ENCODE results near the gene SLC22A12. TPM values are rescaled to one million over a fixed set of nuclear protein-coding genes. Genes with fewer than 3 reads are reported as not detected.

SLC22A12 gene
- total and polyA plus RNA-seq, 2 experiments from 2014 or later: not detected

- no peak overlapping the region for H2AFZ ChIP-seq
- H3K4me3 ChIP-seq: no peak overlapping the region
- no peak for DNase-seq (ENCODE audit: low spot score)
- no peak overlapping the region for H3K4me3 Mint-ChIP-seq
- no peaks in the 10 kb centered on the region for H3K9me3 Mint-ChIP-seq
- H3K27ac ChIP-seq (ENCODE audit: low read depth): no peak overlapping the region
- no peaks in the 10 kb centered on the region for H4K20me1 ChIP-seq (replicated peaks; ENCODE audit: insufficient read depth)
- H3K4me1 Mint-ChIP-seq: peaks cover 13% of the 10 kb centered on the region
- H3K79me2 ChIP-seq (replicated peaks; ENCODE audit: insufficient read depth): no peaks in the 10 kb centered on the region
- no peak for TF ChIP-seq ZNF114 (CRISPR knock-in tag; IDR thresholded peaks at IDR 0.05)
- TF ChIP-seq CREB1 (CRISPR knock-in tag; IDR thresholded peaks at IDR 0.05; ENCODE audit: low read depth): no peak
- TF ChIP-seq, protein P1, sequence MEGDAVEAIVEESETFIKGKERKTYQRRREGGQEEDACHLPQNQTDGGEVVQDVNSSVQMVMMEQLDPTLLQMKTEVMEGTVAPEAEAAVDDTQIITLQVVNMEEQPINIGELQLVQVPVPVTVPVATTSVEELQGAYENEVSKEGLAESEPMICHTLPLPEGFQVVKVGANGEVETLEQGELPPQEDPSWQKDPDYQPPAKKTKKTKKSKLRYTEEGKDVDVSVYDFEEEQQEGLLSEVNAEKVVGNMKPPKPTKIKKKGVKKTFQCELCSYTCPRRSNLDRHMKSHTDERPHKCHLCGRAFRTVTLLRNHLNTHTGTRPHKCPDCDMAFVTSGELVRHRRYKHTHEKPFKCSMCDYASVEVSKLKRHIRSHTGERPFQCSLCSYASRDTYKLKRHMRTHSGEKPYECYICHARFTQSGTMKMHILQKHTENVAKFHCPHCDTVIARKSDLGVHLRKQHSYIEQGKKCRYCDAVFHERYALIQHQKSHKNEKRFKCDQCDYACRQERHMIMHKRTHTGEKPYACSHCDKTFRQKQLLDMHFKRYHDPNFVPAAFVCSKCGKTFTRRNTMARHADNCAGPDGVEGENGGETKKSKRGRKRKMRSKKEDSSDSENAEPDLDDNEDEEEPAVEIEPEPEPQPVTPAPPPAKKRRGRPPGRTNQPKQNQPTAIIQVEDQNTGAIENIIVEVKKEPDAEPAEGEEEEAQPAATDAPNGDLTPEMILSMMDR (conservative IDR thresholded peaks at IDR 0.05; ENCODE audit: low read depth in 2 of 2): no peak
- no peak for TF ChIP-seq ZNF331 (CRISPR knock-in tag; IDR thresholded peaks at IDR 0.05; ENCODE audit: low read depth)
- TF ChIP-seq ETS1 (IDR thresholded peaks at IDR 0.05): no peak
- TF ChIP-seq, protein P2, sequence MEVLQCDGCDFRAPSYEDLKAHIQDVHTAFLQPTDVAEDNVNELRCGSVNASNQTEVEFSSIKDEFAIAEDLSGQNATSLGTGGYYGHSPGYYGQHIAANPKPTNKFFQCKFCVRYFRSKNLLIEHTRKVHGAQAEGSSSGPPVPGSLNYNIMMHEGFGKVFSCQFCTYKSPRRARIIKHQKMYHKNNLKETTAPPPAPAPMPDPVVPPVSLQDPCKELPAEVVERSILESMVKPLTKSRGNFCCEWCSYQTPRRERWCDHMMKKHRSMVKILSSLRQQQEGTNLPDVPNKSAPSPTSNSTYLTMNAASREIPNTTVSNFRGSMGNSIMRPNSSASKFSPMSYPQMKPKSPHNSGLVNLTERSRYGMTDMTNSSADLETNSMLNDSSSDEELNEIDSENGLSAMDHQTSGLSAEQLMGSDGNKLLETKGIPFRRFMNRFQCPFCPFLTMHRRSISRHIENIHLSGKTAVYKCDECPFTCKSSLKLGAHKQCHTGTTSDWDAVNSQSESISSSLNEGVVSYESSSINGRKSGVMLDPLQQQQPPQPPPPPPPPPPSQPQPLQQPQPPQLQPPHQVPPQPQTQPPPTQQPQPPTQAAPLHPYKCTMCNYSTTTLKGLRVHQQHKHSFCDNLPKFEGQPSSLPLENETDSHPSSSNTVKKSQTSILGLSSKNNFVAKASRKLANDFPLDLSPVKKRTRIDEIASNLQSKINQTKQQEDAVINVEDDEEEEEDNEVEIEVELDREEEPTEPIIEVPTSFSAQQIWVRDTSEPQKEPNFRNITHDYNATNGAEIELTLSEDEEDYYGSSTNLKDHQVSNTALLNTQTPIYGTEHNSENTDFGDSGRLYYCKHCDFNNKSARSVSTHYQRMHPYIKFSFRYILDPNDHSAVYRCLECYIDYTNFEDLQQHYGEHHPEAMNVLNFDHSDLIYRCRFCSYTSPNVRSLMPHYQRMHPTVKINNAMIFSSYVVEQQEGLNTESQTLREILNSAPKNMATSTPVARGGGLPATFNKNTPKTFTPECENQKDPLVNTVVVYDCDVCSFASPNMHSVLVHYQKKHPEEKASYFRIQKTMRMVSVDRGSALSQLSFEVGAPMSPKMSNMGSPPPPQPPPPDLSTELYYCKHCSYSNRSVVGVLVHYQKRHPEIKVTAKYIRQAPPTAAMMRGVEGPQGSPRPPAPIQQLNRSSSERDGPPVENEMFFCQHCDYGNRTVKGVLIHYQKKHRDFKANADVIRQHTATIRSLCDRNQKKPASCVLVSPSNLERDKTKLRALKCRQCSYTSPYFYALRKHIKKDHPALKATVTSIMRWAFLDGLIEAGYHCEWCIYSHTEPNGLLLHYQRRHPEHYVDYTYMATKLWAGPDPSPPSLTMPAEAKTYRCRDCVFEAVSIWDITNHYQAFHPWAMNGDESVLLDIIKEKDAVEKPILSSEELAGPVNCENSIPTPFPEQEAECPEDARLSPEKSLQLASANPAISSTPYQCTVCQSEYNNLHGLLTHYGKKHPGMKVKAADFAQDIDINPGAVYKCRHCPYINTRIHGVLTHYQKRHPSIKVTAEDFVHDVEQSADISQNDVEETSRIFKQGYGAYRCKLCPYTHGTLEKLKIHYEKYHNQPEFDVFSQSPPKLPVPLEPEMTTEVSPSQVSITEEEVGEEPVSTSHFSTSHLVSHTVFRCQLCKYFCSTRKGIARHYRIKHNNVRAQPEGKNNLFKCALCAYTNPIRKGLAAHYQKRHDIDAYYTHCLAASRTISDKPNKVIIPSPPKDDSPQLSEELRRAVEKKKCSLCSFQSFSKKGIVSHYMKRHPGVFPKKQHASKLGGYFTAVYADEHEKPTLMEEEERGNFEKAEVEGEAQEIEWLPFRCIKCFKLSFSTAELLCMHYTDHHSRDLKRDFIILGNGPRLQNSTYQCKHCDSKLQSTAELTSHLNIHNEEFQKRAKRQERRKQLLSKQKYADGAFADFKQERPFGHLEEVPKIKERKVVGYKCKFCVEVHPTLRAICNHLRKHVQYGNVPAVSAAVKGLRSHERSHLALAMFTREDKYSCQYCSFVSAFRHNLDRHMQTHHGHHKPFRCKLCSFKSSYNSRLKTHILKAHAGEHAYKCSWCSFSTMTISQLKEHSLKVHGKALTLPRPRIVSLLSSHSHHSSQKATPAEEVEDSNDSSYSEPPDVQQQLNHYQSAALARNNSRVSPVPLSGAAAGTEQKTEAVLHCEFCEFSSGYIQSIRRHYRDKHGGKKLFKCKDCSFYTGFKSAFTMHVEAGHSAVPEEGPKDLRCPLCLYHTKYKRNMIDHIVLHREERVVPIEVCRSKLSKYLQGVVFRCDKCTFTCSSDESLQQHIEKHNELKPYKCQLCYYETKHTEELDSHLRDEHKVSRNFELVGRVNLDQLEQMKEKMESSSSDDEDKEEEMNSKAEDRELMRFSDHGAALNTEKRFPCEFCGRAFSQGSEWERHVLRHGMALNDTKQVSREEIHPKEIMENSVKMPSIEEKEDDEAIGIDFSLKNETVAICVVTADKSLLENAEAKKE (CRISPR knock-in tag; IDR thresholded peaks at IDR 0.05): no peak
- TF ChIP-seq EZH2phosphoT487 (IDR thresholded peaks at IDR 0.05; ENCODE audit: unreplicated experiment): no peak
- TF ChIP-seq STAT1 (IDR thresholded peaks at IDR 0.05; ENCODE audit: unreplicated experiment): no peak
- TF ChIP-seq JUNB (IDR thresholded peaks at IDR 0.05; ENCODE audit: unreplicated experiment): no peak
- no peak for TF ChIP-seq REST (IDR thresholded peaks at IDR 0.05; ENCODE audit: unreplicated experiment)
- TF ChIP-seq EZH2 (IDR thresholded peaks at IDR 0.05; ENCODE audit: low read depth, unreplicated experiment): no peak
- no peak for TF ChIP-seq POLR2AphosphoS5 (IDR thresholded peaks at IDR 0.05; ENCODE audit: low read depth)
- TF ChIP-seq NANOG (IDR thresholded peaks at IDR 0.05; ENCODE audit: borderline replicate concordance): no peak
- H3K9me2 ChIP-seq (ENCODE audit: insufficient read depth): no peaks in the 10 kb centered on the region
- no peaks in the 10 kb centered on the region for H3K27me3 ChIP-seq (ENCODE audit: insufficient read depth)
- H3K4me1 ChIP-seq (ENCODE audit: insufficient read depth): 0 out of 2 replicates have a peak, but pooled peaks cover 5% of the 10 kb centered on the region
- ATAC-seq: no peak
- no peaks in the 10 kb centered on the region for H3K36me3 ChIP-seq (ENCODE audit: insufficient read depth)
- no peaks in the 10 kb centered on the region for H3F3A ChIP-seq (replicated peaks; ENCODE audit: low read depth)
- H3K4me2 ChIP-seq: no peak overlapping the region
- no peak overlapping the region for H3K27ac Mint-ChIP-seq
- no peaks in the 10 kb centered on the region for H3K36me3 Mint-ChIP-seq (ENCODE audit: low read depth)
- peaks cover 10% of the 10 kb centered on the region for H3K27me3 Mint-ChIP-seq (ENCODE audit: insufficient read depth, low read depth, poor library complexity)
These were observed 19.6 kb downstream of the SLC22A12 start for GRCh38 chr11:64610596-64610995.
